SK-N-SH treated with all-trans-retinoic acid at 6 μM for 48 hours (cell line): ENCODE data around the gene DAB1.

Experiments
- ATAC-seq: fragments of 200-7000 bp; cut with Tn5 transposase; 3 replicates; pipeline ENCODE4 v1.9.1; 2020; ENCODE audit warnings: mild to moderate bottlenecking, moderate library complexity
- ARNTL ChIP-seq: fragments of 450-650 bp; formaldehyde crosslinking; IDR thresholded peaks from 2 replicates; pipeline ENCODE4 v1.5.0; 2020; ENCODE audit warnings: low read depth, mild to moderate bottlenecking, moderate library complexity, borderline replicate concordance
- BACH2 ChIP-seq: fragments of 250-450 bp; sonication (Bioruptor Pico); IDR thresholded peaks from 2 replicates; pipeline ENCODE4 v1.9.0; 2021; ENCODE audit warnings: mild to moderate bottlenecking, borderline replicate concordance
- ESRRG ChIP-seq: fragments of 250-450 bp; sonication (Bioruptor Pico); IDR thresholded peaks from 2 replicates; pipeline ENCODE4 v1.6.1; 2021; ENCODE audit warnings: mild to moderate bottlenecking
- GLIS3 ChIP-seq: fragments of 250-450 bp; sonication (Bioruptor Pico); IDR thresholded peaks from 2 replicates; pipeline ENCODE4 v1.5.0; 2020; ENCODE audit warnings: mild to moderate bottlenecking, moderate library complexity
- ISL1 ChIP-seq: fragments of 250-450 bp; sonication (Bioruptor Pico); IDR thresholded peaks from 2 replicates; pipeline ENCODE4 v2.1.2; 2022; ENCODE audit warnings: mild to moderate bottlenecking, moderate library complexity
- OSR1 ChIP-seq: fragments of 250-450 bp; sonication (Bioruptor Pico); IDR thresholded peaks from 2 replicates; pipeline ENCODE4 v1.8.0; 2022; ENCODE audit warnings: moderate library complexity, mild to moderate bottlenecking, inconsistent platforms
- PPARA ChIP-seq: fragments of 250-450 bp; sonication (Bioruptor Pico); IDR thresholded peaks from 2 replicates; pipeline ENCODE4 v1.5.0; 2020; ENCODE audit warnings: mild to moderate bottlenecking, borderline replicate concordance
- RARB ChIP-seq: fragments of 250-450 bp; sonication (Bioruptor Pico); IDR thresholded peaks from 2 replicates; pipeline ENCODE4 v1.8.0; 2021; ENCODE audit warnings: mild to moderate bottlenecking, moderate library complexity
- SNAI2 ChIP-seq: fragments of 250-450 bp; sonication (Bioruptor Pico); IDR thresholded peaks from 2 replicates; pipeline ENCODE4 v1.5.0; 2020; ENCODE audit warnings: mild to moderate bottlenecking, moderate library complexity
- TCF4 ChIP-seq: fragments of 250-450 bp; sonication (Bioruptor Pico); IDR thresholded peaks from 2 replicates; pipeline ENCODE4 v1.8.0; 2021; ENCODE audit warnings: mild to moderate bottlenecking, moderate library complexity, borderline replicate concordance
- TOX ChIP-seq: fragments of 250-450 bp; sonication (Bioruptor Pico); IDR thresholded peaks from 2 replicates; pipeline ENCODE4 v1.8.0; 2021; ENCODE audit warnings: mild to moderate bottlenecking, moderate library complexity, borderline replicate concordance
- ZC3H10 ChIP-seq: fragments of 250-450 bp; sonication (Bioruptor Pico); IDR thresholded peaks from 2 replicates; pipeline ENCODE4 v1.5.1; 2021; ENCODE audit warnings: mild to moderate bottlenecking, moderate library complexity
- ZFP3 ChIP-seq: fragments of 250-450 bp; sonication (Bioruptor Pico); IDR thresholded peaks from 2 replicates; pipeline ENCODE4 v1.5.0; 2020; ENCODE audit warnings: mild to moderate bottlenecking, moderate library complexity
- ZFP30 ChIP-seq: fragments of 450-650 bp; formaldehyde crosslinking; IDR thresholded peaks from 2 replicates; pipeline ENCODE4 v1.5.0; 2022; ENCODE audit warnings: mild to moderate bottlenecking, moderate library complexity
- ZNF565 ChIP-seq: fragments of 450-650 bp; formaldehyde crosslinking; conservative IDR thresholded peaks from 2 replicates; pipeline ENCODE4 v1.5.0; 2020; ENCODE audit warnings: low read depth, mild to moderate bottlenecking, moderate library complexity
- ZNF70 ChIP-seq: fragments of 450-650 bp; formaldehyde crosslinking; IDR thresholded peaks from 2 replicates; pipeline ENCODE4 v1.5.0; 2020; ENCODE audit warnings: mild to moderate bottlenecking, moderate library complexity
- ZNF8 ChIP-seq: fragments of 450-650 bp; formaldehyde crosslinking; IDR thresholded peaks from 2 replicates; pipeline ENCODE4 v1.5.0; 2020; ENCODE audit warnings: mild to moderate bottlenecking, moderate library complexity
- TF ChIP-seq, protein P1 (sequence below): fragments of 250-450 bp; sonication (Bioruptor Pico); IDR thresholded peaks from 2 replicates; pipeline ENCODE4 v1.5.0; 2020; ENCODE audit warnings: mild to moderate bottlenecking, moderate library complexity
- TF ChIP-seq, protein P2 (sequence below): fragments of 250-450 bp; sonication (Bioruptor Pico); IDR thresholded peaks from 2 replicates; pipeline ENCODE4 v1.8.0; 2020; ENCODE audit warnings: mild to moderate bottlenecking, moderate library complexity, borderline replicate concordance

DAB1 gene

DNA sequence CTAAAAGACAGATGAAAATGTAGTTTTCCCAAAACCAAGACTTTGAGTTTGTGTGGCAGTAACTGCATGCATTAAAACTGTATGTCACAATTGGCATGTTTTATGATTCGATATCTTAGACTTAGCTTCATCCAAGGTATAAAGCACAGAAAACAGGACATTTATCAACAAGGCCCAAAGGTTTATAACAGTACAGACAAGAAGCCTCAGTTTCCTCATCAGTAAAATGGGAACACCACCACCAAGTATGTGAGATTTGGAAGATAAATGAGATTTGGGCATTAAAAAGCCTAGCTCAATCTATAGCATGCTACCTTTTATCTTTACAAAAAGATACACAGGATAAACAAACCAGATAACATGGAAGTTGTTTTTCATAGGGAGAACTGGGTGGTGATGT is 128.5 kb downstream of the DAB1 start:
- TF ChIP-seq ARNTL (CRISPR knock-in tag): no peak
- no peak for TF ChIP-seq ESRRG (CRISPR knock-in tag)
- TF ChIP-seq TCF4: no peak
- TF ChIP-seq TOX (CRISPR knock-in tag): no peak
- TF ChIP-seq PPARA (CRISPR knock-in tag): no peak
- no peak for TF ChIP-seq ZNF70 (CRISPR knock-in tag)
- TF ChIP-seq, protein P1, sequence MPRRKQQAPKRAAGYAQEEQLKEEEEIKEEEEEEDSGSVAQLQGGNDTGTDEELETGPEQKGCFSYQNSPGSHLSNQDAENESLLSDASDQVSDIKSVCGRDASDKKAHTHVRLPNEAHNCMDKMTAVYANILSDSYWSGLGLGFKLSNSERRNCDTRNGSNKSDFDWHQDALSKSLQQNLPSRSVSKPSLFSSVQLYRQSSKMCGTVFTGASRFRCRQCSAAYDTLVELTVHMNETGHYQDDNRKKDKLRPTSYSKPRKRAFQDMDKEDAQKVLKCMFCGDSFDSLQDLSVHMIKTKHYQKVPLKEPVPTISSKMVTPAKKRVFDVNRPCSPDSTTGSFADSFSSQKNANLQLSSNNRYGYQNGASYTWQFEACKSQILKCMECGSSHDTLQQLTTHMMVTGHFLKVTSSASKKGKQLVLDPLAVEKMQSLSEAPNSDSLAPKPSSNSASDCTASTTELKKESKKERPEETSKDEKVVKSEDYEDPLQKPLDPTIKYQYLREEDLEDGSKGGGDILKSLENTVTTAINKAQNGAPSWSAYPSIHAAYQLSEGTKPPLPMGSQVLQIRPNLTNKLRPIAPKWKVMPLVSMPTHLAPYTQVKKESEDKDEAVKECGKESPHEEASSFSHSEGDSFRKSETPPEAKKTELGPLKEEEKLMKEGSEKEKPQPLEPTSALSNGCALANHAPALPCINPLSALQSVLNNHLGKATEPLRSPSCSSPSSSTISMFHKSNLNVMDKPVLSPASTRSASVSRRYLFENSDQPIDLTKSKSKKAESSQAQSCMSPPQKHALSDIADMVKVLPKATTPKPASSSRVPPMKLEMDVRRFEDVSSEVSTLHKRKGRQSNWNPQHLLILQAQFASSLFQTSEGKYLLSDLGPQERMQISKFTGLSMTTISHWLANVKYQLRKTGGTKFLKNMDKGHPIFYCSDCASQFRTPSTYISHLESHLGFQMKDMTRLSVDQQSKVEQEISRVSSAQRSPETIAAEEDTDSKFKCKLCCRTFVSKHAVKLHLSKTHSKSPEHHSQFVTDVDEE (CRISPR knock-in tag): no peak
- ATAC-seq: no peak

DNA sequence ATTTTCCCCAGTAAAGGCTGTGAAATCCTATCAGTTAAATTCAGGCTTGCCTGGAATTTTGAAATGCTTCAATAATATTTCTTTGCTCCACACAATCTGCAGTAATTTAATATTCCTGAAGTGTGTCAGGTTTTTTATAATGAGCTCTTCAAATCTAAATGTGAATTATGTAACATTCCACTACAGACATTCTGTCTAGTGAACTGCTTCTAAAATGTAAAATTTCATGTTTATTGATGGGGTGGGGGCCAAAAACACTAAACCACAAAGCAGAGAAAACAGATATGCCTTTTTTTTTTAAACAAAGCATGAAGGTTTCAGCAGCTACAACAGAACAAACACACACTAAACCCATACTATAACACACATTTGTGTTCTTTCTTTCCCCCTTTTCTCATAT is 129.7 kb downstream of the DAB1 start:
- no peak for ATAC-seq
- no peak for TF ChIP-seq BACH2
- no peak for TF ChIP-seq ZFP30 (CRISPR knock-in tag)
- no peak for TF ChIP-seq RARB (CRISPR knock-in tag)
- TF ChIP-seq, protein P2, sequence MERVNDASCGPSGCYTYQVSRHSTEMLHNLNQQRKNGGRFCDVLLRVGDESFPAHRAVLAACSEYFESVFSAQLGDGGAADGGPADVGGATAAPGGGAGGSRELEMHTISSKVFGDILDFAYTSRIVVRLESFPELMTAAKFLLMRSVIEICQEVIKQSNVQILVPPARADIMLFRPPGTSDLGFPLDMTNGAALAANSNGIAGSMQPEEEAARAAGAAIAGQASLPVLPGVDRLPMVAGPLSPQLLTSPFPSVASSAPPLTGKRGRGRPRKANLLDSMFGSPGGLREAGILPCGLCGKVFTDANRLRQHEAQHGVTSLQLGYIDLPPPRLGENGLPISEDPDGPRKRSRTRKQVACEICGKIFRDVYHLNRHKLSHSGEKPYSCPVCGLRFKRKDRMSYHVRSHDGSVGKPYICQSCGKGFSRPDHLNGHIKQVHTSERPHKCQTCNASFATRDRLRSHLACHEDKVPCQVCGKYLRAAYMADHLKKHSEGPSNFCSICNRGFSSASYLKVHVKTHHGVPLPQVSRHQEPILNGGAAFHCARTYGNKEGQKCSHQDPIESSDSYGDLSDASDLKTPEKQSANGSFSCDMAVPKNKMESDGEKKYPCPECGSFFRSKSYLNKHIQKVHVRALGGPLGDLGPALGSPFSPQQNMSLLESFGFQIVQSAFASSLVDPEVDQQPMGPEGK (CRISPR knock-in tag): no peak
- TF ChIP-seq ARNTL (CRISPR knock-in tag): no peak
- TF ChIP-seq GLIS3 (CRISPR knock-in tag): no peak
- 0 out of 2 replicates have a peak, but pooled peaks have one; percentile 18 for TF ChIP-seq ISL1 (CRISPR knock-in tag)

DNA sequence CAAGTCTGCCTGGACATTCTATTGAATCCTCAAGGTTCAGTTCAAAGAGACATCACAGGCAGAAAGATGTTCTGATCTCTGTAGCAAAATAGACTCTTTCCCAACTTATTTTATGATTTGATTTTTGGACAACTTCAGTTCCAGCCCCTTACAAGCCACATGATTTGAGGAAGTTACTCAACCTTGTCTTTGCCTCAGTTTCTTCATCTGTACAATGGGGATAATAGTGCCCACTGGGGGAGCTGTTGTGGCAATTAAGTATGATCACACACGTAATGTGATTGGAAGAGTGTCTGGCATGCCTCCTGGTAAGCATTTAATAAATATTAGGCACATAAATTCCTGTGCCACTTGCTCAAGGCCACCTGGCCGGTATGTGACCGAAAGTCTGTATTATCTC is 130.6 kb downstream of the DAB1 start:
- no peak for ATAC-seq
- TF ChIP-seq ZNF70 (CRISPR knock-in tag) (no peak), SNAI2 (no peak), ZC3H10 (no peak), ZFP3 (CRISPR knock-in tag) (no peak), ZNF565 (CRISPR knock-in tag) (no peak)

DNA sequence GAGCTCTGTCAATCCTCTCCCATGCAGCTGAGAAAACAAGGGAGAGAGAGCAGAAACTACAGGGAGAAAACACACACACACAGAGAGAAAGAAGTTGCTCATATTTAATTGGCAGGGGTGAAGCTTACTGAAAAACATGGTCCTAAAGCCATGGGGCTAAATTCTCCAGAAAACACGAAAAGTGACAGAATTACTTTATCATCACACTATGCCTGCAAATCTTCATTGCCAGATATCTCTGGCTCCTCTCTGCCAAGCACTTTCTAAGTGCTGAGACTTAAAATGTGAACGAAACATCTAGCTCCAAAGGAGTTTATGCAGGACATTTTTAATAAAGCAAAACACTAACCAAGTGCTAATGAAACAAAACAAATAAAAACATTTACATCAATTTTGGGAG is 134.1 kb downstream of the DAB1 start:
- no peak for ATAC-seq

DNA sequence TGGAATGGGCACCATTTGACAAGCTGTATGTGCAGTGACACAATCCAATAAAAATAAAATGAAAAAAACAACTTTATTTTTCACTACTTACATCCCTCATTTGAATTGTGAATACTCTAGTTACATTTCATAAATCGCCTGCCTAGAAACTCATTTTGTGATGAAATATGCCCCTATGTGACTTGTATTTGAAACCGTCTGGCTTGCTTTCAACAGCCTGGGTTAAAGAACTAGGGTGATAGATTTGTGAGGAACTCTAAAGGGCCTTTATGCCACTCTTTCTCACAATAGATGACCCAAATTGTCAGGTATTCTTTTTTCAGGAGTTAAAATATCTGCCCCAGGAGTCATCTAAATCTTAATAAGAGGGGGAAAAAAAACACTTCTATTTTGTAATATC is 137.9 kb downstream of the DAB1 start:
- TF ChIP-seq ZFP3 (CRISPR knock-in tag) (no peak), ZNF8 (CRISPR knock-in tag) (no peak), ZNF70 (CRISPR knock-in tag) (no peak), OSR1 (CRISPR knock-in tag) (no peak), GLIS3 (CRISPR knock-in tag) (no peak), TCF4 (no peak), BACH2 (no peak)
- ATAC-seq: no peak

More for the DNA sequence above, 134.1 kb downstream of the DAB1 start:
- TF ChIP-seq OSR1 (CRISPR knock-in tag) (no peak), TCF4 (no peak), ISL1 (CRISPR knock-in tag) (no peak)

DNA sequence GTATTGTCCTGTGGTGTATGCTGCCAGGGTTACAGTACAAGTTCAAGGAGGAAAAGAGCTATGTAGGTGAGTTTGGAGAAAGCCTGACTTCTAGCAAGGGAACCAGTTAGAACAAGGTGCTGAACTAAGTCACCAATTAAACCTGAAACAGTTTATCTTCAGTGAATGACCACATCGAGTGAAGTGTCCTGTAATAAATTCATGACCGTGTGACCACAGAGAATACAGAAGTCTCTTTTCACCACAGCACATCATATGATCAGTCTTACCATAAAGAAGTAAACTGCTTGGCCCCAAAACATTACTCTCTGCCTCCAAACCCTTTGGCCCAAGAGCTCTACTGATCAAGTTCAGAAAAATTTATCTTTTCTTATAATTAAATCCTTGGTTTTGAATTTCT is 141.4 kb downstream of the DAB1 start:
- no peak for ATAC-seq
- TF ChIP-seq PPARA (CRISPR knock-in tag) (no peak), ZNF8 (CRISPR knock-in tag) (no peak), ZFP30 (CRISPR knock-in tag) (no peak)
- TF ChIP-seq, protein P1 (CRISPR knock-in tag): no peak
